HepG2 (cell line): ENCODE results near the gene TRPM1. TPM values are rescaled to one million over a fixed set of nuclear protein-coding genes. Genes with fewer than 3 reads are reported as not detected.
A peak's percentile ranks its signal among the peaks of the same experiment; 100 is the strongest.

Experiments
- ATAC-seq: fragments of 200-7000 bp; cut with Tn5 transposase; 3 replicates; pipeline ENCODE4 v1.9.1; 2020; ENCODE audit warnings: mild to moderate bottlenecking, moderate library complexity
- BruUV-seq: library from RNA; stranded (reverse); fragments of 400-500 nt; replicated peaks from 2 replicates; lab custom pipeline; 2021; lab: Mats Ljungman, UMichigan
- CTCF ChIA-PET: fragments of 300-600 bp; formaldehyde crosslinking; extraction: SDS; loops from one replicate; lab custom pipeline; 2021; ENCODE audit warnings: low total read pairs, inconsistent platforms, low intra/inter-chr PET ratio; lab: Yijun Ruan, JAX
- POLR2A ChIA-PET: fragments of 350-600 bp; sonication (Branson Sonifier 250); formaldehyde crosslinking; loops from one replicate; lab custom pipeline; 2020; ENCODE audit warnings: antibody characterized with exemption, inconsistent platforms; lab: Yijun Ruan, JAX
- DNase-seq: peaks from one replicate; pipeline ENCODE4 v3.0.0-alpha.2; 2015; ENCODE audit warnings: low spot score
- FAIRE-seq: peaks from 3 replicates; lab custom pipeline; 2011; peaks lifted over from hg19 to GRCh38; lab: Jason Lieb, UNC
- H2AFZ ChIP-seq: one replicate; pipeline ENCODE4 v1.6.1; 2011; ENCODE audit warnings: low read length, inconsistent platforms
- H3K27ac ChIP-seq: fragments of 300-600 bp; 3 replicates; pipeline ENCODE4 v1.8.0; 2011; ENCODE audit warnings: mixed run types, mild to moderate bottlenecking, mixed read lengths, low read length, inconsistent platforms; ENCODE audit not compliant: insufficient read depth; ENCODE audit errors: extremely low read length
- H3K27me3 ChIP-seq, 2 experiments: fragments of 200-600 bp in 1 of 2; 2 replicates in 1 of 2; 3 replicates in 1 of 2; pipeline versions ENCODE4 v1.6.0 to v1.8.0; 2011; ENCODE audit warnings: low read length in 2 of 2, mild to moderate bottlenecking in 2 of 2, moderate library complexity in 2 of 2, inconsistent platforms in 1 of 2; ENCODE audit not compliant: insufficient read depth in 2 of 2, control insufficient read depth in 1 of 2
- H3K36me3 ChIP-seq, 2 experiments: fragments of 200-600 bp in 1 of 2; replicated peaks in 1 of 2; 2 replicates in 1 of 2; 3 replicates in 1 of 2; pipeline versions ENCODE4 v1.5.1 to v1.8.0; 2011; ENCODE audit warnings: low read length in 2 of 2, inconsistent platforms in 1 of 2; ENCODE audit not compliant: insufficient read depth in 2 of 2, control insufficient read depth in 1 of 2
- H3K4me1 ChIP-seq: 2 replicates; pipeline ENCODE4 v1.5.1; 2012; ENCODE audit warnings: low read length, inconsistent platforms; ENCODE audit not compliant: insufficient read depth
- H3K4me2 ChIP-seq: 2 replicates; pipeline ENCODE4 v1.6.0; 2011; ENCODE audit warnings: low read depth, low read length, inconsistent platforms
- H3K4me3 ChIP-seq, 3 experiments: fragments of 200-600 bp in 1 of 3; sonication (generic), shearing (Covaris generic) in 1 of 3; replicated peaks in 1 of 3; 2 replicates each; pipeline ENCODE4 v1.5.1; 2011 to 2016; ENCODE audit warnings: low read length in 3 of 3, inconsistent platforms in 2 of 3, low read depth in 2 of 3, mild to moderate bottlenecking in 2 of 3, control low read depth in 1 of 3, mixed read lengths in 1 of 3; ENCODE audit not compliant: insufficient read depth in 1 of 3
- H3K79me2 ChIP-seq: one replicate; pipeline ENCODE4 v1.6.1; 2011; ENCODE audit warnings: low read length, inconsistent platforms; ENCODE audit not compliant: insufficient read depth
- H3K9ac ChIP-seq: 2 replicates; pipeline ENCODE4 v1.6.0; 2011; ENCODE audit warnings: mild to moderate bottlenecking, low read depth, low read length, inconsistent platforms; ENCODE audit not compliant: insufficient read depth
- H3K9me3 ChIP-seq: 2 replicates; pipeline ENCODE4 v1.5.1; 2012; ENCODE audit warnings: mild to moderate bottlenecking, low read length
- H4K20me1 ChIP-seq: 2 replicates; pipeline ENCODE4 v1.6.0; 2011; ENCODE audit warnings: inconsistent platforms, mild to moderate bottlenecking, low read length, moderate library complexity; ENCODE audit not compliant: insufficient read depth
- CTCF ChIP-seq: sonication (generic); formaldehyde crosslinking; IDR thresholded peaks from 2 replicates; pipeline ENCODE4 v1.5.0; 2020; ENCODE audit warnings: mild to moderate bottlenecking, missing genetic modification reagents, moderate library complexity
- PREB ChIP-seq: sonication (generic); formaldehyde crosslinking; IDR thresholded peaks from 2 replicates; pipeline ENCODE4 v1.4.0; 2020; ENCODE audit warnings: missing genetic modification reagents
- STAG1 ChIP-seq: sonication (generic); formaldehyde crosslinking; IDR thresholded peaks from 2 replicates; pipeline ENCODE4 v1.4.0; 2020; ENCODE audit warnings: missing genetic modification reagents
- ZNF747 ChIP-seq: sonication (generic); formaldehyde crosslinking; IDR thresholded peaks from 2 replicates; pipeline ENCODE4 v1.8.1; 2023; ENCODE audit warnings: missing genetic modification reagents, mild to moderate bottlenecking, borderline replicate concordance
- WGBS: methylation state at CpG from one replicate; pipeline ENCODE4 v1.1.6; 2017; ENCODE audit warnings: low lambda C conversion rate; 5-methylcytosine and 5-hydroxymethylcytosine counted together
- in situ Hi-C: cut with HindIII; loops from 2 replicates; pipeline ENCODE4 v1.10.0; 2017; ENCODE audit warnings: low pct_unique_long_range_greater_than_20kb; ENCODE audit not compliant: extremely low pct_ligation_motif_present
- intact Hi-C: fragments of 100-400 bp; cut with micrococcal nuclease; formaldehyde crosslinking; loops from one replicate; pipeline ENCODE4 v1.10.0; 2022; ENCODE audit not compliant: unreplicated experiment
- polyA plus RNA-seq, 8 experiments: library from polyadenylated mRNA; depleted of rRNA in 3 of 8; stranded (reverse) in 7 of 8; unstranded in 1 of 8; fragments of >200 nt; fragmentation: Illumina TruSeq in 4 of 8; extraction: Trizol in 4 of 8; gene quantifications; 2 replicates each; pipeline versions ENCODE4 v1.2.1 to v1.2.3, GENCODE V29; 2011 to 2016; ENCODE audit warnings: low read depth in 4 of 8, missing spikeins in 1 of 8, mixed read lengths in 1 of 8; ENCODE audit not compliant: insufficient read depth in 1 of 8
- total RNA-seq, 5 experiments: library from RNA; depleted of rRNA; stranded (reverse); fragments of >200 nt; fragmentation: Illumina TruSeq; extraction: Trizol; gene quantifications; 2 replicates each; pipeline ENCODE4 v1.2.3, GENCODE V29; 2016; ENCODE audit warnings: low read depth in 1 of 5

Gene TRPM1
- total and polyA plus RNA-seq, 2 of the 13 experiments (the other 11 are each of a cell fraction or from before 2014, with no cell fraction given) = not detected

- in situ Hi-C loops (no loop called here), intact Hi-C loops (no loop called here)
- TF ChIP-seq STAG1 (CRISPR knock-in tag) (peak; percentile 43), CTCF (peak; percentile 36), ZNF747 (CRISPR knock-in tag) (no peak), PREB (no peak)
- no peak overlapping the region for H3K4me2 ChIP-seq
- H3K9ac ChIP-seq = no peak overlapping the region
- no peak overlapping the region for H2AFZ ChIP-seq
- H3K4me1 ChIP-seq = peaks cover 8% of the 10 kb centered on the region
- no peaks in the 10 kb centered on the region for H3K9me3 ChIP-seq
- H3K79me2 ChIP-seq = no peaks in the 10 kb centered on the region
- DNase-seq = no peak
- FAIRE-seq = no peak
- no peak overlapping the region for H3K4me3 ChIP-seq
- ChIA-PET CTCF (no interaction called here), POLR2A (no interaction called here)
- no TSS peak for BruUV-seq
- peak; percentile 57 for ATAC-seq
- peaks cover 0 to 15% of the 10 kb centered on the region in 2 experiments; a peak in 3 of 5 replicates for H3K27me3 ChIP-seq
- no peaks in the 10 kb centered on the region for H4K20me1 ChIP-seq
- no peaks in the 10 kb centered on the region for H3K36me3 ChIP-seq
- no peak overlapping the region for H3K27ac ChIP-seq
- 34% methylated on average over 4 of the region's 6 CpGs for WGBS
These were observed 2.5 kb upstream of the TRPM1 start for GRCh38 chr15:31104003-31104402.
